ENCODE data around the gene RIPPLY3.

Gene RIPPLY3

DNA sequence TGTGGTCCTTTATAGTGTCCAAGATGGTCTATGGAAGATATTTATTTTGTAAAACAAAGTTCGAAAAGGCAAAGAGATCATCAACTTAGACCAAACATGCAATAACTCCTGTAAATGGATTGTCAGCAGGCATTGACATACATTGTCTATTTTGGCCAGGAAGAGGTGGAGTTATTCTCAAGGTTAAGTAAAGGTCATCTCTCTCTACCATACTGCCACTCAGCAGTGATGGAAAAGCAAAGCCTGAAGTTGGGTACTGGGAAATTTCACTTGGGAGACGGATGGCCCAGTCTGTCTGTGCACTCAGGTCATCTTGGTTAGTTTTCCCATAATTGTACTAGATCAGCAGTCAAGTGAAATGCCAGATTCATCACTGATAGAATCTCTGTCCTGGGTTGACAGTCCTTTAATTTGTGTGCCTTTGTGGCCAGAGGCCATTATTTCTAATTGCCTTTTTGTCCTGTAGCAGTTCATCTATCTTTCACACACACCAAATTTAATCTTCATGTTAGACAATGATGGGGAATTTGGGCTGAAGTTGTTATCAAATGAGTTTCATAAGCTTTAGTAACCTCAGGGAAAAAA lies 48.9 kb downstream of the RIPPLY3 start:
- H3K4me3 ChIP-seq (ENCODE audit: low read depth, low read length), result no peak overlapping the region
- TF ChIP-seq, protein P1, sequence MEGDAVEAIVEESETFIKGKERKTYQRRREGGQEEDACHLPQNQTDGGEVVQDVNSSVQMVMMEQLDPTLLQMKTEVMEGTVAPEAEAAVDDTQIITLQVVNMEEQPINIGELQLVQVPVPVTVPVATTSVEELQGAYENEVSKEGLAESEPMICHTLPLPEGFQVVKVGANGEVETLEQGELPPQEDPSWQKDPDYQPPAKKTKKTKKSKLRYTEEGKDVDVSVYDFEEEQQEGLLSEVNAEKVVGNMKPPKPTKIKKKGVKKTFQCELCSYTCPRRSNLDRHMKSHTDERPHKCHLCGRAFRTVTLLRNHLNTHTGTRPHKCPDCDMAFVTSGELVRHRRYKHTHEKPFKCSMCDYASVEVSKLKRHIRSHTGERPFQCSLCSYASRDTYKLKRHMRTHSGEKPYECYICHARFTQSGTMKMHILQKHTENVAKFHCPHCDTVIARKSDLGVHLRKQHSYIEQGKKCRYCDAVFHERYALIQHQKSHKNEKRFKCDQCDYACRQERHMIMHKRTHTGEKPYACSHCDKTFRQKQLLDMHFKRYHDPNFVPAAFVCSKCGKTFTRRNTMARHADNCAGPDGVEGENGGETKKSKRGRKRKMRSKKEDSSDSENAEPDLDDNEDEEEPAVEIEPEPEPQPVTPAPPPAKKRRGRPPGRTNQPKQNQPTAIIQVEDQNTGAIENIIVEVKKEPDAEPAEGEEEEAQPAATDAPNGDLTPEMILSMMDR (IDR thresholded peaks at IDR 0.05; ENCODE audit: low read depth, low read length, missing control alignments), result no peak
- no peak for DNase-seq (ENCODE audit: low read depth)

DNA sequence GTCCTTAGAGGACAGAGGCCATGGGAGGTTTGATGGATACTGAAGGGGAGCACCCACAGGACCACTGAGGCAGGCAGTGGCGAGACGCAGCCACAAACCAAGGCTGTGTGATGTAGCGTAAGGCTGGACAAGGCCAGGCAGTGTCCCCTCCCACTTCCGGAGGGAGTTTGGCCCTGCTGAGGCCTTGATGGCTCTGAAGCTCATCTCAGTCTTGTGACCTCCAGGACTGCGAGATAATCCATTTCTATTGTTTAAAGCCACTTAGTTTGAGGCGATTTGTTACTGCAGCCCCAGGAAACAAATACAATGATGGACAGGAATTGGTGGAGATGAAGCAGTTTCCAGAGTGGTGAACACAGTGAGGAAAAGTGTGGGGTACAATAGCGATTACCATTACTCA lies 51.1 kb downstream of the RIPPLY3 start:
- no peak overlapping the region for H3K4me3 ChIP-seq (ENCODE audit: low read depth, low read length)
- TF ChIP-seq, protein P1 (IDR thresholded peaks at IDR 0.05; ENCODE audit: low read depth, low read length, missing control alignments), result no peak
- DNase-seq (ENCODE audit: low read depth), result no peak

DNA sequence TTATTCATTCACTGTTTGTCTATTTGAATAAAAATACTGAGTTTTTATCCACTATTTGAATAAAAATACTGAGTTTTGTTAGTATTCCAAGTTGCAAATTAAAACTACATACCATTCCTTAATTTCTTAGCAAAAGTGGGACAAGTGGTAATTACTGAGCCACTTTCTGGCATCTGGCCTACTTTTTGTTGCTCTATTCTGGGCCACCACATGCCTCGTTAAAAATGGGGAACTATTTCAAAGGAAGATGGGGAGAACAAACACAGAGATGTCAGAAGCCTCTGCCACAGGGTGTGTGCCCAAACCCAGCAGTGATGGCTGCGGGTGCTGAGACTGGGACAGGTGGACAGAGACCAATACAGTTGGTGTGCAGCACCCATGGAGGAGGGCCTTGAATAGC lies 51.8 kb downstream of the RIPPLY3 start:
- TF ChIP-seq, protein P1 (IDR thresholded peaks at IDR 0.05; ENCODE audit: low read depth, low read length, missing control alignments), result no peak

DNA sequence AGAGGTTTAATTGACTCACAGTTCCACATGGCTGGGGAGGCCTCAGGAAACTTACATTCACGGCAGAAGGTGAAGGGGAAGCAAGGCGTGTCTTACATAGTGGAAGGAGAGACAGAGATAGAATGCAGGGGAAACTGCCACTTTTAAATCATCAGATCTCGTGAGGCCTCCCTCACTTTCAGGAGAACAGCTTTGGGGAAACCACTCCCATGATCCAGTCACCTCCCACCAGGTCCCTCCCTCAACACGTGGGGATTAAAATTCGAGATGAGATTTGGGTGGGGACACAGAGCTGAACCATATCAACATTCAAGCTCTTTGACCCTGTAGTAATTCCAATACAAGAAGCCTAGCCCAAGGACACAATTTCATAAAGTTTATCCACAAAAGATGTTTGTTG lies 52.7 kb downstream of the RIPPLY3 start:
- no peak overlapping the region for H3K4me3 ChIP-seq (ENCODE audit: low read depth, low read length)
- TF ChIP-seq, protein P1 (IDR thresholded peaks at IDR 0.05; ENCODE audit: low read depth, low read length, missing control alignments), result no peak
- no peak for DNase-seq (ENCODE audit: low read depth)

More for the DNA sequence above, 51.8 kb downstream of the RIPPLY3 start:
- no peak overlapping the region for H3K4me3 ChIP-seq (ENCODE audit: low read depth, low read length)
- no peak for DNase-seq (ENCODE audit: low read depth)

DNA sequence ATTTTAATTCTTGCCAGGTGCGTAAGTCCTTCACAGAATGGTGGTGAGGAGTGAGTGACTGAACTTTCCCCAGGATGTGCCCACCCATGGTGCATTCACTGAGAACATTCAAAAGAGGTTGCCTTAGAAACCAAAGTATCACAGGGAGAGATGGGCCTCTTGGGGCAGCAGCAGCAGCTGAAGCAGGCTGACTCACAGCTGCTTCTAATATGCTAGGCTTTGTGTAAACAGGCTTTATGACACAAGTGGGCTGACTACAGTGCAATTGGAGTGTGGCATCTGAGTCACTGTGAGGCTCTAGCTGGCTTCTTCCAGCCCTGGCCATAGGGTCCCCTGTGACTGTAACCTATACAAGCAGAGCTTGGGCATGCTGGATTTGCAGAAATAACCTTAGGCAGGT lies 53.8 kb downstream of the RIPPLY3 start:
- no peak for DNase-seq (ENCODE audit: low read depth)
- H3K4me3 ChIP-seq (ENCODE audit: low read depth, low read length), result no peak overlapping the region
- TF ChIP-seq, protein P1 (IDR thresholded peaks at IDR 0.05; ENCODE audit: low read depth, low read length, missing control alignments), result no peak

DNA sequence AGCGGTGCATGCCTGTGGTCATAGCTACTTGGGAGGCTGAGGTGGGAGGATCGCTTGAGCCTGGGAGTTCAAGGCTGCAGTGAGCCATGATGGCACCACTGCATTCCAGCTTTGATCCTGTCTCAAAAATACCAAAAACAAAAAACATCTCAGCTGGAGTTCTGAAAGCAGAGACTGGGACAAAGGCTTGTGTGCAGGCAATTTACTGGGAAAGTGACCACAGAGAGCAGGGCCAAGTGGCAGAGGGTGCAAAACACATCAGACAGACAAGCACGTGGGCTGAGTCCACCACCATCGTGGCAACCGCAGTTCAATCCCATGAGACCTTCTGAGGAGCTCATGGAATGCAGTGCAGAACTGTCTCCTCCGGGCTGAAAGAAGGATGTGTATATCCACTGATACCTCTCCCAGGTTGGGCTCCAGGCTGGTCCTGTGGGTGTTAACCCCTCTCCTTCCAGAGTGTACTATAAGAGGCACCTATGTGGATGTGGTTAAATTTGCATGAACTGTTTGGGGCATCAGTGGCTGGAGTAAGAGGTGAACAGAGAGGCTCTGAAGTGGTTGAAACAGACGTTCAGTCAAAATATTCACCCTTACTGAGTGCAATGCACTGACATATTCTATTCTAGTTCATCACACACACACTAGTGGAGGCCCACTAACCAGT lies 55.6 kb downstream of the RIPPLY3 start:
- no peak overlapping the region for H3K4me3 ChIP-seq (ENCODE audit: low read depth, low read length)
- no peak for DNase-seq (ENCODE audit: low read depth)
- TF ChIP-seq, protein P1 (IDR thresholded peaks at IDR 0.05; ENCODE audit: low read depth, low read length, missing control alignments), result no peak

DNA sequence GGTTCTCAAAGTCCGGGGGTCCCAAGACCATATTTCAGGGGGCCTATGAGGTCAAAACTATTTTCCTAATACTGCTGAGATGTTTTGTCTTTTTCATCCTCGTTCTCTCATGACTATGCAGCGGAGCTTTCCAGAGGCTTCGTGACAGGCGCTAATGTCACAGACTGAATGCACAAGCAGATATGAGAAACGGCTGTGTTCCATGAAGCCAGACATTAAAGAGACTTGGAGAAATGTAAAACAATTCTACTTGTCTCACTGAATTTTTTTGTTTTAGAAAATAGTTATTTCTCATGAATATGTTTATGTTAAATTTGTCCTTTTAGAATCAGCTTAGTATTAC lies 56.1 kb downstream of the RIPPLY3 start:
- DNase-seq (ENCODE audit: low read depth), result no peak
- TF ChIP-seq, protein P1 (IDR thresholded peaks at IDR 0.05; ENCODE audit: low read depth, low read length, missing control alignments), result no peak
- no peak overlapping the region for H3K4me3 ChIP-seq (ENCODE audit: low read depth, low read length)

All from GM12864 (cell line).